ENCODE data around the gene PCDHA2. TPM values are rescaled to one million over a fixed set of nuclear protein-coding genes. Genes with fewer than 3 reads are reported as not detected.

Gene PCDHA2
- total and polyA plus RNA-seq, 2 of the 8 experiments (the other 6 are each of a cell fraction or from before 2014, with no cell fraction given) = 0.86 to 1.9 TPM

GRCh38 chr5:140802781-140803271 is 8.2 kb downstream of the PCDHA2 start:
- Histone ChIP-seq H3K56ac (replicated peaks; ENCODE audit: insufficient read length, low read depth, low read length) (no peak overlapping the region), H3K36me3 (ENCODE audit: control insufficient read depth in 2 of 4, insufficient read depth in 4 of 4, low read length in 3 of 4) (peaks cover 0 to 16% (median 0%) of the 10 kb centered on the region in 4 experiments; a peak in 3 of 8 replicates), H3K4me2 (ENCODE audit: insufficient read depth in 1 of 2, low read depth in 2 of 2, low read length in 2 of 2) (no peak overlapping the region), H2BK120ac (replicated peaks; ENCODE audit: low read depth, low read length) (no peak overlapping the region), H3K9ac (replicated peaks in 1 of 4; ENCODE audit: extremely low read depth in 1 of 4, low read depth in 3 of 4, low read length in 3 of 4) (no peak overlapping the region), H3K27ac (ENCODE audit: low read depth, low read length) (no peak overlapping the region), H3K79me1 (ENCODE audit: low read depth, low read length) (no peaks in the 10 kb centered on the region), H4K5ac (ENCODE audit: insufficient read length, low read depth, low read length) (no peak overlapping the region), H4K20me1 (replicated peaks in 1 of 2; ENCODE audit: control insufficient read depth in 1 of 2, insufficient read depth in 2 of 2, low read length in 2 of 2) (no peaks in the 10 kb centered on the region), H3K14ac (ENCODE audit: insufficient read length) (no peak overlapping the region), H3K9me3 (ENCODE audit: insufficient read depth in 2 of 2, low read depth in 1 of 2, low read length in 1 of 2) (peaks cover 0 to 21% of the 10 kb centered on the region in 2 experiments; a peak in 2 of 4 replicates), H3K4me3 (ENCODE audit: extremely low read depth in 1 of 4, insufficient read depth in 2 of 4, low read depth in 3 of 4, low read length in 4 of 4) (no peak overlapping the region), H3K23ac (ENCODE audit: insufficient read length) (no peak overlapping the region), H2BK20ac (ENCODE audit: low read length) (no peak overlapping the region), H2BK15ac (ENCODE audit: low read length) (no peak overlapping the region), H2BK5ac (ENCODE audit: low read depth, low read length) (no peak overlapping the region), H3K18ac (ENCODE audit: extremely low read depth, low read length) (no peak overlapping the region), H3K27me3 (replicated peaks in 1 of 4; ENCODE audit: control insufficient read depth in 3 of 4, extremely low read depth in 1 of 4, insufficient read depth in 3 of 4, low read length in 3 of 4) (no peaks in the 10 kb centered on the region), H3K4ac (replicated peaks; ENCODE audit: insufficient read length, low read depth, low read length) (no peak overlapping the region), H2AK5ac (ENCODE audit: low read depth, low read length) (no peak overlapping the region), H4K91ac (replicated peaks; ENCODE audit: insufficient read length, low read length) (no peak overlapping the region), H3K23me2 (ENCODE audit: low read depth, low read length) (no peaks in the 10 kb centered on the region), H2AFZ (ENCODE audit: low read length) (no peak overlapping the region), H2BK12ac (ENCODE audit: low read depth, low read length) (no peak overlapping the region), H3K79me2 (ENCODE audit: control insufficient read depth in 1 of 2, insufficient read depth in 2 of 2, low read length in 2 of 2) (no peaks in the 10 kb centered on the region), H4K8ac (ENCODE audit: extremely low read depth, insufficient read depth, low read length) (no peak overlapping the region), H3K4me1 (replicated peaks in 1 of 4; ENCODE audit: control insufficient read depth in 3 of 4, insufficient read depth in 4 of 4, low read length in 3 of 4) (no peaks in the 10 kb centered on the region)
- POLR2A ChIA-PET (ENCODE audit: partially characterized antibody) = no interaction called here
- 93% methylated on average over 36 of the region's 53 CpGs; no CpG with 5 or more reads in 1 of the 2 experiments for WGBS, 2 experiments (ENCODE audit: extremely low coverage in 1 of 2, insufficient coverage in 1 of 2, insufficient read length in 1 of 2, insufficient replicate concordance in 2 of 2, low coverage in 1 of 2, low lambda C conversion rate in 2 of 2, missing lambda C conversion rate in 1 of 2)
- FAIRE-seq (no peak), DNase-seq (ENCODE audit: low read depth in 1 of 2, low spot score in 2 of 2) (no peak)
- CTCF ChIA-PET (ENCODE audit: partially characterized antibody) = interaction anchor here (1.0 to 1.6 kb wide), 3 partner anchors 8 to 14 kb away, joined by 3 to 4 read pairs (median 3); no protein-coding TSS in a partner anchor
- TF ChIP-seq USF2 (IDR thresholded peaks at IDR 0.05; ENCODE audit: low read length) (no peak), TEAD4 (IDR thresholded peaks at IDR 0.05; ENCODE audit: low read depth, low read length) (no peak), SIN3A (conservative IDR thresholded peaks at IDR 0.05 in 1 of 2, IDR thresholded peaks at IDR 0.05 in 1 of 2; ENCODE audit: low read depth in 1 of 2, low read length in 2 of 2) (no peak), NANOG (IDR thresholded peaks at IDR 0.05; ENCODE audit: insufficient read depth, low read depth, low read length, poor library complexity, severe bottlenecking) (no peak), JUND (IDR thresholded peaks at IDR 0.05; ENCODE audit: low read length) (no peak), BRCA1 (IDR thresholded peaks at IDR 0.05; ENCODE audit: low read depth, low read length) (no peak), MAX (IDR thresholded peaks at IDR 0.05) (no peak), BACH1 (IDR thresholded peaks at IDR 0.05; ENCODE audit: low read length) (no peak), GABPA (IDR thresholded peaks at IDR 0.05; ENCODE audit: borderline replicate concordance, insufficient read depth, low read length) (no peak), CBX5 (IDR thresholded peaks at IDR 0.05; ENCODE audit: low read depth, low read length) (no peak), JUN (IDR thresholded peaks at IDR 0.05; ENCODE audit: low read depth, low read length) (no peak)
- TF ChIP-seq, protein P1, sequence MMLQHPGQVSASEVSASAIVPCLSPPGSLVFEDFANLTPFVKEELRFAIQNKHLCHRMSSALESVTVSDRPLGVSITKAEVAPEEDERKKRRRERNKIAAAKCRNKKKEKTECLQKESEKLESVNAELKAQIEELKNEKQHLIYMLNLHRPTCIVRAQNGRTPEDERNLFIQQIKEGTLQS (IDR thresholded peaks at IDR 0.05; ENCODE audit: insufficient read depth, low read depth, low read length) = no peak
